Type B pancreatic cell (in vitro differentiated cells): ENCODE results near the gene ADPRS. TPM values are rescaled to one million over a fixed set of nuclear protein-coding genes. Genes with fewer than 3 reads are reported as not detected.
A peak's percentile ranks its signal among the peaks of the same experiment; 100 is the strongest.

Experiments
- DNase-seq: peaks from one replicate; pipeline ENCODE4 v3.0.0; 2021; ENCODE audit warnings: mixed read lengths; ENCODE audit not compliant: unreplicated experiment; ENCODE audit errors: extremely low spot score
- H3K27ac Mint-ChIP-seq: 2 replicates; pipeline ENCODE4 v1.8.0; 2021; ENCODE audit warnings: mild to moderate bottlenecking, mixed read lengths
- H3K27me3 Mint-ChIP-seq: 2 replicates; pipeline ENCODE4 v1.8.0; 2021; ENCODE audit warnings: mixed read lengths
- H3K36me3 Mint-ChIP-seq: 2 replicates; pipeline ENCODE4 v1.8.0; 2021; ENCODE audit warnings: mixed read lengths
- H3K4me1 Mint-ChIP-seq: one replicate; pipeline ENCODE4 v1.8.0; 2021; ENCODE audit warnings: mixed read lengths; ENCODE audit not compliant: unreplicated experiment
- H3K4me3 Mint-ChIP-seq: 2 replicates; pipeline ENCODE4 v1.8.0; 2021; ENCODE audit warnings: mild to moderate bottlenecking, mixed read lengths
- H3K9me3 Mint-ChIP-seq: 2 replicates; pipeline ENCODE4 v1.8.0; 2021; ENCODE audit warnings: mixed read lengths
- long read RNA-seq: library from polyadenylated mRNA; unstranded; transcript quantifications from one replicate; pipeline ENCODE4 v2.0.0, GENCODE V29; 2020
- total RNA-seq: library from RNA; stranded (reverse); gene quantifications from 2 replicates; pipeline ENCODE4 v1.2.1, GENCODE V29; 2021; ENCODE audit warnings: low replicate concordance
- TF ChIP-seq, protein P1 (sequence below): fragments of 200-600 bp; sonication (generic); conservative IDR thresholded peaks from 2 replicates; pipeline ENCODE4 v1.5.0; 2021; ENCODE audit warnings: antibody characterized with exemption, mild to moderate bottlenecking

The ADPRS gene
- total RNA-seq = 29.5 and 31.9 TPM in 2 replicates
- long read RNA-seq, transcript ADPRHL2-201 (6 exons, 1,668 nt) = major isoform, 121 of 137 reads
- long read RNA-seq, partial matches to known transcripts = 7 of 137 reads
- long read RNA-seq, other reads (novel, unspliced or antisense) = 9 of 137 reads

DNA sequence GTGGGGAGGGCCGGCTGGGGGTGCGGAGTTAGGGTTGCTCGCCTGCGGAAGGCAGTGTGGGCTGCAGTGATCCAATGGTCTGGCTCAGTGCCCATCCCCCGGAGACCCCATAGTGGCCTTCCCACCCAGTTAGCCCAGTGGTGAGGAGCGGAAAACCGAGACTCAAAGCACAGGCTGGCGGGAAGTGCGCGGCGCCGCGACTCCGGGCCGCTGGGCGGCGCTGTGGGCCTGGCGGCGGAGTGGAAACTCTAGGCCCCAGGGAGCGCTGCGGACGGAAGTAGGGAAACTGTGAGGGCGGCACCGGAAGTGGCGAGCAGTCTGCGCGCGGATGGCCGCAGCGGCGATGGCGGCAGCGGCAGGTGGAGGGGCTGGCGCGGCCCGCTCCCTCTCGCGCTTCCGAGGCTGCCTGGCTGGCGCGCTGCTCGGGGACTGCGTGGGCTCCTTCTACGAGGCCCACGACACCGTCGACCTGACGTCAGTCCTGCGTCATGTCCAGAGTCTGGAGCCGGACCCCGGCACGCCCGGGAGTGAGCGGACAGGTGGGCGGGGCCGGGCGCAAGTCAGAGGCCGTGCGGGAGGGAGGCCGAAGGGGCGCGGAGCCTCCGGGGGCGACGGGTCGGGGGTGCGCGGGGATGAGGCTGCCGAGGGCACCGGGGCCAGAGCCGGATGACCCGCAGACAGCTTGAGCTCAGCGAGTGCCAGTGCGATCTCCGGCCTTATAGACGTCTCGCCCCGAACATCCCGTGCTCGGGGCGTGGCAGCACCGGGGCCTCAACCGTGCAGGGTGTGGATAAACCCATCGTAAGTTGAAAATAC, at the start of gene ADPRS:
Gene ADPRS, plus strand, starts transcription at position 316 of the 816 bp plus-strand sequence. Its CDS starts 13 bp downstream, at position 329.
- Mint-ChIP-seq H3K9me3 (no peaks in the 10 kb centered on the region), H3K4me3 (peak within 1 kb of the TSS; percentile 94), H3K27ac (peak within 1 kb of the TSS; percentile 93), H3K4me1 (peaks cover 10% of the 10 kb centered on the region), H3K36me3 (peaks cover 5% of the 10 kb centered on the region), H3K27me3 (no peaks in the 10 kb centered on the region)
- TF ChIP-seq, protein P1, sequence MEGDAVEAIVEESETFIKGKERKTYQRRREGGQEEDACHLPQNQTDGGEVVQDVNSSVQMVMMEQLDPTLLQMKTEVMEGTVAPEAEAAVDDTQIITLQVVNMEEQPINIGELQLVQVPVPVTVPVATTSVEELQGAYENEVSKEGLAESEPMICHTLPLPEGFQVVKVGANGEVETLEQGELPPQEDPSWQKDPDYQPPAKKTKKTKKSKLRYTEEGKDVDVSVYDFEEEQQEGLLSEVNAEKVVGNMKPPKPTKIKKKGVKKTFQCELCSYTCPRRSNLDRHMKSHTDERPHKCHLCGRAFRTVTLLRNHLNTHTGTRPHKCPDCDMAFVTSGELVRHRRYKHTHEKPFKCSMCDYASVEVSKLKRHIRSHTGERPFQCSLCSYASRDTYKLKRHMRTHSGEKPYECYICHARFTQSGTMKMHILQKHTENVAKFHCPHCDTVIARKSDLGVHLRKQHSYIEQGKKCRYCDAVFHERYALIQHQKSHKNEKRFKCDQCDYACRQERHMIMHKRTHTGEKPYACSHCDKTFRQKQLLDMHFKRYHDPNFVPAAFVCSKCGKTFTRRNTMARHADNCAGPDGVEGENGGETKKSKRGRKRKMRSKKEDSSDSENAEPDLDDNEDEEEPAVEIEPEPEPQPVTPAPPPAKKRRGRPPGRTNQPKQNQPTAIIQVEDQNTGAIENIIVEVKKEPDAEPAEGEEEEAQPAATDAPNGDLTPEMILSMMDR = peak; percentile 99
- DNase-seq = peak; percentile 92

GRCh38 chr1:36040238-36040637, 48.5 kb upstream of the ADPRS start:
- peaks cover 24% of the 10 kb centered on the region for H3K36me3 Mint-ChIP-seq
- H3K4me1 Mint-ChIP-seq = no peaks in the 10 kb centered on the region
- H3K27ac Mint-ChIP-seq = no peak overlapping the region
- DNase-seq = no peak
- H3K9me3 Mint-ChIP-seq = no peaks in the 10 kb centered on the region
- no peaks in the 10 kb centered on the region for H3K27me3 Mint-ChIP-seq
- H3K4me3 Mint-ChIP-seq = no peak overlapping the region
- TF ChIP-seq, protein P1 = no peak

DNA sequence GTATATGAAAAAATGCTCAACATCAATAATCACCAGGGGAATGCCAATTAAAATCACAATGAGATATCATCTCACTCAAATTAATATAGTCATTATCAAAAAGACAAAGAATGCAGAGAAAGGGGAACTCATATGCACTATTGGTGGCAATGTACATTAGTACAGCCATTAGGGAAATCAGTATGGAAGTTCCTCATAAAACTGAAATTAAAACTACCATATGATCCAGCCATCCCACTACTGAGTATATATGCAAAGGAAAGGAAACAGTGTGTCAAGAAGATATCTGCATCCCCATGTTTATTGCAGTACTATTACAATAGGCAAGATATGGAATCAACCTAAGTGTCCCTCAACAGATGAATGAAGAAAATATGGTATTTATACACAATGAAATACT, 36.9 kb upstream of the ADPRS start:
- H3K4me1 Mint-ChIP-seq = no peaks in the 10 kb centered on the region
- no peaks in the 10 kb centered on the region for H3K9me3 Mint-ChIP-seq
- H3K36me3 Mint-ChIP-seq = peaks cover 35% of the 10 kb centered on the region
- H3K27ac Mint-ChIP-seq = no peak overlapping the region
- no peaks in the 10 kb centered on the region for H3K27me3 Mint-ChIP-seq
- DNase-seq = no peak
- H3K4me3 Mint-ChIP-seq = no peak overlapping the region
- TF ChIP-seq, protein P1 = no peak

- Mint-ChIP-seq H3K27me3 (no peaks in the 10 kb centered on the region), H3K27ac (no peak overlapping the region), H3K36me3 (peaks cover 16% of the 10 kb centered on the region), H3K9me3 (no peaks in the 10 kb centered on the region), H3K4me3 (no peak overlapping the region), H3K4me1 (no peaks in the 10 kb centered on the region)
- no peak for DNase-seq
- TF ChIP-seq, protein P1 = no peak
Measured at GRCh38 chr1:36053978-36054377, 34.7 kb upstream of the ADPRS start.

DNA sequence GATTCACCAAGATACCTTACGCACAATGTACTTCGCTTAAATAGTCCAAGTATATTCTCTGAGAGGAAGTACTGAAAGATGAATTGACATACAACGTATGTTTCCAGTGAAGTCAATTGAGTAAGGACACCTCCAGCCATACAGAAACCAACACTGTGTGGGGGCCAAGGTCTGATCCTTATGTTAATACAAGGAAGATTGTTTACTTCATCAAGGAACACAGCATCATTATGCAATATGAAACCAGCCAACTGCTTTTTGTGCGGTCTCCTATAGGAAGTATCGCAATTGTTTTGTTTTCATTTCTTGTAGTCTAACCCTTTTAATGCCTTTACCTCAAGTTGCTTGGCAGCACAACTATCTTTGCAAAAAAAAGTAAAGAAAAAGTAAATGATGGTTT, 33.0 kb upstream of the ADPRS start:
- TF ChIP-seq, protein P1 = no peak
- Mint-ChIP-seq H3K4me1 (no peaks in the 10 kb centered on the region), H3K9me3 (no peaks in the 10 kb centered on the region), H3K4me3 (no peak overlapping the region), H3K27me3 (no peaks in the 10 kb centered on the region), H3K36me3 (peaks cover 10% of the 10 kb centered on the region), H3K27ac (no peak overlapping the region)
- DNase-seq = no peak
